Prostate gland (tissue), 2 donors: ENCODE data around the gene SOCS6.

ENCODE experiments used
- CTCF ChIP-seq, 4 experiments: fragments of 200-600 bp in 2 of 4; fragments of 450-650 bp in 2 of 4; sonication (generic) in 2 of 4; IDR thresholded peaks; 1 replicate in 3 of 4; 2 replicates in 1 of 4; pipeline ENCODE4 v1.5.1; 2016 to 2019; ENCODE audit warnings: antibody characterized with exemption in 4 of 4, mild to moderate bottlenecking in 2 of 4, moderate library complexity in 2 of 4
- POLR2A ChIP-seq: fragments of 450-650 bp; IDR thresholded peaks from one replicate; pipeline ENCODE4 v1.6.1; 2016; ENCODE audit warnings: antibody characterized with exemption, mild to moderate bottlenecking
- POLR2AphosphoS5 ChIP-seq: sonication (generic); formaldehyde crosslinking; IDR thresholded peaks from one replicate; pipeline ENCODE4 v1.6.1; 2017; ENCODE audit warnings: antibody characterized with exemption

DNA sequence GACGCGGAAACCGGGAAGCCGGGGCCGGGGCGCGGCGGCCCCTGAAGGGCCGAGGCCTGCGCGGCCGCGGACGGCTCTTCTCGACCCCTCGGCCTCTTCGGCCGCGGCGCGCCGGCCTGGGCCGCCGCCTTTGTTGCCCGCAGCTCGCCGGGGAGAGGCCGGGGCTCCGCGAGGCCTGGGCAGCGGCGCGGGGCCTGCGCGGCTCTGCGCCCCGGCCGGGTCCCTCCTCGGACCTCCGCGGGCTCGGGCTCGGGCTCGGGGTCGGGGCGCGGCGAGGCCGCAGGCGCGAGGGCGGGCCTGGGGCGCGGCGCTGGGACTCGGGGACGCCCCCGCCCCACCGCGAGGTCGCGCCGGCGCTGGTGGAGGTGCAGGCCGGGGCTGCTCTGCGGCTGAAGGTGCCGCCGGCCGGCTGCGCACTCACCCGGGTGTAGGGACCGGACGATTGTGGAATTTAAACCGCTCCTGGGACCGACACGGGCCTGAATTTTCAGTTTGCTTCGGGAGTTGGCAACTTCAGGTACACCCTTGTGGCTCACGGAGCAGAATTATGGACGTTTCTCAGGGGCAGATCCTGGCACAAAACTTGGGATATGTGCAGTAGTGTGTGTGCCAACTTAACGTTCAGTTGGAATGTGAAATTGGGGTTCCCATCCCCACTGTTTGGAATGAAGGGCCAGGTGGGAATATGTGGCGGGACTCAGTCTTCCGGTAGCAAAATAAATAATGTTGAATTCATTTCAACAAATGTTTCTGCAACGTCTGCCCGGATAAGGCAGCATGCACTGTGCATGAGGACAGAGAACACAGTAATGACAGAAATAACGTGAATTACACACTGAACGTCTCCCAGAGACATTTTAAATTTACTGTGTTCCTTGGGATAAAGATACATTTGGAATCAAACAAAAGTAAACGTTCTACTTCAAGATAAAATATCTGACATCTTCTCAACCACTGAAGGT, 787 bp downstream of the SOCS6 start:
- TF ChIP-seq CTCF (IDR thresholded peaks at IDR 0.05) (no peak), POLR2AphosphoS5 (no peak), POLR2A (no peak)
